Measurements from ENCODE around the gene KRT14. TPM values are rescaled to one million over a fixed set of nuclear protein-coding genes. Genes with fewer than 3 reads are reported as not detected.

Gene KRT14
- total and polyA plus RNA-seq, 11 donors = 0.23 to 0.38 TPM; not detected in 9

GRCh38 chr17:41538565-41538991, 48.1 kb downstream of the KRT14 start:
- no peak overlapping the region for H3K4me3 ChIP-seq
- peaks cover 0 to 34% (median 7%) of the 10 kb centered on the region in 9 donors for H3K27me3 ChIP-seq
- ATAC-seq (no peak), DNase-seq (peak in 1 of 5 donors; percentile 7)
- no peak for TF ChIP-seq POLR2A (IDR thresholded peaks at IDR 0.05)
- H3K4me1 ChIP-seq = no peaks in the 10 kb centered on the region
- 58 to 72% (median 72%) methylated on average over 5 of the region's 5 CpGs for WGBS, 4 donors
- H3K36me3 ChIP-seq = no peaks in the 10 kb centered on the region
- intact Hi-C loops (cut with DNase I) = no loop called here
- no peak overlapping the region for H3K27ac ChIP-seq
- no peaks in the 10 kb centered on the region for H3K9me3 ChIP-seq

GRCh38 chr17:41537990-41538389, 48.7 kb downstream of the KRT14 start:
- DNase-seq (peak in 1 of 5 donors; percentile 28), ATAC-seq (no peak)
- H3K27ac ChIP-seq = no peak overlapping the region
- H3K4me3 ChIP-seq = no peak overlapping the region
- H3K27me3 ChIP-seq = peaks cover 0 to 37% (median 7%) of the 10 kb centered on the region in 9 donors
- no peaks in the 10 kb centered on the region for H3K4me1 ChIP-seq
- WGBS, 4 donors = 76 to 89% (median 82%) methylated on average over 8 to 9 of the region's 9 CpGs
- no peaks in the 10 kb centered on the region for H3K36me3 ChIP-seq
- H3K9me3 ChIP-seq = no peaks in the 10 kb centered on the region
- intact Hi-C loops (cut with DNase I) = no loop called here
- TF ChIP-seq POLR2A (IDR thresholded peaks at IDR 0.05) (no peak), CTCF (IDR thresholded peaks at IDR 0.05) (no peak)

GRCh38 chr17:41537614-41537954, 49.1 kb downstream of the KRT14 start:
- H3K4me1 ChIP-seq = no peaks in the 10 kb centered on the region
- no peak overlapping the region for H3K4me3 ChIP-seq
- H3K9me3 ChIP-seq = no peaks in the 10 kb centered on the region
- DNase-seq (peak in 1 of 5 donors; percentile 40), ATAC-seq (peak in 1 of 4 donors; percentile 36)
- 67 to 79% (median 76%) methylated on average over 7 of the region's 7 CpGs for WGBS, 4 donors
- intact Hi-C loops (cut with DNase I) = no loop called here
- peaks cover 0 to 38% (median 9%) of the 10 kb centered on the region in 9 donors for H3K27me3 ChIP-seq
- TF ChIP-seq POLR2A (IDR thresholded peaks at IDR 0.05) = no peak
- H3K27ac ChIP-seq = no peak overlapping the region
- no peaks in the 10 kb centered on the region for H3K36me3 ChIP-seq

GRCh38 chr17:41536741-41537613, 49.7 kb downstream of the KRT14 start:
- peaks cover 0 to 44% (median 15%) of the 10 kb centered on the region in 9 donors for H3K27me3 ChIP-seq
- H3K9me3 ChIP-seq = no peaks in the 10 kb centered on the region
- no peaks in the 10 kb centered on the region for H3K4me1 ChIP-seq
- H3K27ac ChIP-seq = no peak overlapping the region
- H3K4me3 ChIP-seq = no peak overlapping the region
- peak in 1 of 5 donors; percentile 34 for DNase-seq
- ATAC-seq = no peak
- intact Hi-C loops (cut with DNase I) = no loop called here
- no peaks in the 10 kb centered on the region for H3K36me3 ChIP-seq
- WGBS, 4 donors = 76 to 82% (median 77%) methylated on average over 7 of the region's 7 CpGs
- TF ChIP-seq CTCF (IDR thresholded peaks at IDR 0.05) = no peak
- no peak for TF ChIP-seq POLR2A (IDR thresholded peaks at IDR 0.05)

- ATAC-seq (no peak), DNase-seq (peak in 1 of 5 donors; percentile 55)
- no peaks in the 10 kb centered on the region for H3K9me3 ChIP-seq
- no peak overlapping the region for H3K27ac ChIP-seq
- no peak for TF ChIP-seq CTCF (IDR thresholded peaks at IDR 0.05)
- TF ChIP-seq POLR2A (IDR thresholded peaks at IDR 0.05) = no peak
- WGBS, 4 donors = 48 to 56% (median 51%) methylated on average over 8 to 15 of the region's 15 CpGs
- intact Hi-C loops (cut with DNase I) = no loop called here
- no peak overlapping the region for H3K4me3 ChIP-seq
- no peaks in the 10 kb centered on the region for H3K36me3 ChIP-seq
- H3K27me3 ChIP-seq = peaks cover 0 to 48% (median 18%) of the 10 kb centered on the region in 9 donors
- no peaks in the 10 kb centered on the region for H3K4me1 ChIP-seq
Measured at GRCh38 chr17:41535764-41536481, 50.8 kb downstream of the KRT14 start.

All from heart left ventricle (tissue), 16 donors.